ENCODE measurements around the gene LGALS3. TPM values are rescaled to one million over a fixed set of nuclear protein-coding genes. Genes with fewer than 3 reads are reported as not detected.

The LGALS3 gene
- total RNA-seq, 1 donor from 2014 or later: 351 TPM

DNA sequence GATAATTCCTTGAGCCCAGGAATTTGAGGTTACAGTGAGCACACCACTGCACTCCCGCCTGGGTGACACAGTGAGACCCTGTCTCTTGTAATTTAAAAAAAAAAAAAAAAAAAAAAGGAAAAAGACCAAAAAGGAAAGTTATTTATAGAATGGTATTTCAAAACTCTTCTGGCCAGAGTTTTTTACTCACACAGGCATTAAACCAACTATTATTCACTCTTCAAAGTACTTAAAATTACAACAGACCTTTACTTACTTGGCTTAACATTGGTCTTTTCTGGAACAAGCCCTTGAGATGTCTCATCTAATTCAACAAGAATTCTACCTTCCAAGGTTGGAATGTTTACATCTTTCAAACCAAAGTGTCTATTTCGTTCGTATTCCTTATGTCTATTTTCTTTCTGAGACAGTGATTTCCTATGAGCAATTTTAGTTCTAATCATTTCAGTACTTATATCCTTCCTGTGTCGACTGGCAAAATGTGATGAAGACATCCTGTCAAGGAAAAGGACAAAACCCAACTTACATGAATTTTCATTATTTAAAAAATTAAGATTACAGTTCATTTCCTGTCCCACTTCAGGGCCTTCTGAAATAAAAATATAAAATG, 59.7 kb downstream of the LGALS3 start:
- no peak for DNase-seq
- no peaks in the 10 kb centered on the region for H3K9me3 ChIP-seq
- no peaks in the 10 kb centered on the region for H3K27me3 ChIP-seq
- TF ChIP-seq, protein P1, sequence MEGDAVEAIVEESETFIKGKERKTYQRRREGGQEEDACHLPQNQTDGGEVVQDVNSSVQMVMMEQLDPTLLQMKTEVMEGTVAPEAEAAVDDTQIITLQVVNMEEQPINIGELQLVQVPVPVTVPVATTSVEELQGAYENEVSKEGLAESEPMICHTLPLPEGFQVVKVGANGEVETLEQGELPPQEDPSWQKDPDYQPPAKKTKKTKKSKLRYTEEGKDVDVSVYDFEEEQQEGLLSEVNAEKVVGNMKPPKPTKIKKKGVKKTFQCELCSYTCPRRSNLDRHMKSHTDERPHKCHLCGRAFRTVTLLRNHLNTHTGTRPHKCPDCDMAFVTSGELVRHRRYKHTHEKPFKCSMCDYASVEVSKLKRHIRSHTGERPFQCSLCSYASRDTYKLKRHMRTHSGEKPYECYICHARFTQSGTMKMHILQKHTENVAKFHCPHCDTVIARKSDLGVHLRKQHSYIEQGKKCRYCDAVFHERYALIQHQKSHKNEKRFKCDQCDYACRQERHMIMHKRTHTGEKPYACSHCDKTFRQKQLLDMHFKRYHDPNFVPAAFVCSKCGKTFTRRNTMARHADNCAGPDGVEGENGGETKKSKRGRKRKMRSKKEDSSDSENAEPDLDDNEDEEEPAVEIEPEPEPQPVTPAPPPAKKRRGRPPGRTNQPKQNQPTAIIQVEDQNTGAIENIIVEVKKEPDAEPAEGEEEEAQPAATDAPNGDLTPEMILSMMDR (IDR thresholded peaks at IDR 0.05): no peak
- H3K4me1 ChIP-seq: no peaks in the 10 kb centered on the region
- intact Hi-C loops (cut with DNase I): no loop called here
- no peak for ATAC-seq
- H3K36me3 ChIP-seq: no peaks in the 10 kb centered on the region
- H3K4me3 ChIP-seq: no peak overlapping the region
- H3K27ac ChIP-seq: no peak overlapping the region

DNA sequence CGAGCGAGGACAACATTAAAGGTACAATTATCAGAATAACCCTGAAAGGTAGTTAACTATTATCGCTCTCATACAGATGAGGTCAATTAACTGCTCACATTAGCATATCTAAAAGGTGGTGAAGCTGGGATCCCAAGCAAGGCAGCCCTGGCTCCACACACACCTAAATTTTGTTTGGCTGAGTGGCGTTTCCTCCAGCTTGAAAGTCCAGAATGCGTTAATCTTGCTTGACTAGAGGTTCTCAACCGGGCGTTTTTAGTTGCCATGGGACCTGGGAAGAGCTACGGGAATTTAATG, 61.8 kb downstream of the LGALS3 start:
- no peak for ATAC-seq
- Histone ChIP-seq H3K36me3 (no peaks in the 10 kb centered on the region), H3K4me1 (no peaks in the 10 kb centered on the region), H3K4me3 (peak overlapping the region; percentile 65), H3K27me3 (no peaks in the 10 kb centered on the region), H3K9me3 (no peaks in the 10 kb centered on the region), H3K27ac (no peak overlapping the region)
- intact Hi-C loops (cut with DNase I): no loop called here
- TF ChIP-seq, protein P1 (IDR thresholded peaks at IDR 0.05): no peak
- no peak for DNase-seq

DNA sequence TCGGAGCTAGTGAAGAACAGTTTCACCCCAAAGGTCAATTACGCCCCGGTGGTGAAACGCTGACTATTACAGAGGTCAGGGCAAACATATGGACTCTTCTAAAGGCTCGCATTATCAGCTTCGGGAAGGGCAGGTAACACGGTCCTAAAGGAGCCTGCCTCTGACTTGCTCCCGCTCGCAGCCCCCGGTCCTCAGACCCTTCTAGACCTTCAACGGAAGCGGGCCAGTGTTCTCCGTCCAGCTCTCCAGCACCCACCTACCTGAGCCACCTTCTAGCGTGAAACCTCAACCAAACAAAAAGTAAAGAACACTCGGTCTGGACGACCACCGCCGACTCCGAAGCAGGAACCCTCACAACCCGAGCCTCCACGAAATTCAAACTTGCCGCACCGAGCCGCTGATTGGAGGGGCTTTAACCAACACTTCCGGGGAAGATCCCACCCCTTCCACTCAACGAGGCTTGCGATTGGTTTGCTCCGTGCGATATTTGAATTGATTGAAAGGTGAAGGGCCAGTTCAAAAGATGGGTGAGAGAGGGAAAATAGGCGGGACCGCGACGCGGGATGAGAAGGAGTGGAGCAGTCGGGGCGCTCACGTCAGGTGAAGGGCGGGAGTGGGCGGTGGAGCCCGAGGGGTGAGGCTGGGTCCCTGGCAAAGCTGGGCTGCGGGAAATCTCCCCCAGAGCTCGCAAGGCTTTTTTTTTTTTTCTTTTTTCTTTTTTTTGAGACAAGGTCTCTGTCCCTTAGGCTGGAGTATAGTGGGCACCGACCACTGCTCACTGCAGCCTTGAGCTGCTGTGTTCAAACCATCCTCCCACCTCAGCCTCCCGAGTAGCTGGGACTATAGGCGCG, 62.4 kb downstream of the LGALS3 start, which contains the start of gene DLGAP5:
DLGAP5 (minus strand) TSS at position 383 of the 851 bp plus-strand sequence. CDS start 2,406 bp downstream, outside the sequence.
- Histone ChIP-seq H3K9me3 (no peaks in the 10 kb centered on the region), H3K27me3 (no peaks in the 10 kb centered on the region), H3K4me1 (no peaks in the 10 kb centered on the region), H3K4me3 (peak within 1 kb of the TSS; percentile 65), H3K27ac (peak within 1 kb of the TSS; percentile 63), H3K36me3 (no peaks in the 10 kb centered on the region)
- TF ChIP-seq, protein P1 (IDR thresholded peaks at IDR 0.05): no peak
- intact Hi-C loops (cut with DNase I): no loop called here
- ATAC-seq (peak; percentile 99), DNase-seq (peak; percentile 94)

DNA sequence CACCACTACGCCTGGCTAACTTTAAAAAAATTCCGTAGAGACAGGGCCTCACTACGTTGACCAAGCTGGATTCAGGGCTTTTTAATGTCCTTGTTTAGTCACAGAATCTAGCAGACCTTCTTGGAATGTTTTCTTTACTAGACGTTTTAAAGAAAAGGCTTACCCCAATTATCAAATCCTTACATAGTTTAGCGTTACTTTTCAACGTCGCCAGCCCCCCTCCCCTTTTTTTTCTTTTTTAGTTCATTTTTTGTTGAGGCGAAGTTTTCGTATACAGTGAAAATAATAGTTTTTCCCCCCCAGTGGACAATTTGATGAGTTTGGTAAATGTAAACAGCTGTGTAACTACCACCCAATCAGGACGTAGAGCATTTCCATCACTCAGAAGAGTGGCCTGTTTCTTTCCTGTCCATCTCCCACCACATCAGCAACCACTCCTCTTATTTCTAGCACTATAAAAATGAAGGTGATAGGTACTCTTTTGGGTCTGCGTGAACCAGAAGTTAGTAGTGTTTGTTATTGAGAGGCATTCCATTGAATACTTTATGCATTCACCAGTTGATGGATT, 63.1 kb downstream of the LGALS3 start:
- DNase-seq (no peak), ATAC-seq (no peak)
- no peaks in the 10 kb centered on the region for H3K36me3 ChIP-seq
- intact Hi-C loops (cut with DNase I): no loop called here
- H3K27ac ChIP-seq: peak overlapping the region; percentile 63
- no peaks in the 10 kb centered on the region for H3K4me1 ChIP-seq
- TF ChIP-seq, protein P1 (IDR thresholded peaks at IDR 0.05): no peak
- no peaks in the 10 kb centered on the region for H3K9me3 ChIP-seq
- H3K27me3 ChIP-seq: no peaks in the 10 kb centered on the region
- peak overlapping the region; percentile 65 for H3K4me3 ChIP-seq

DNA sequence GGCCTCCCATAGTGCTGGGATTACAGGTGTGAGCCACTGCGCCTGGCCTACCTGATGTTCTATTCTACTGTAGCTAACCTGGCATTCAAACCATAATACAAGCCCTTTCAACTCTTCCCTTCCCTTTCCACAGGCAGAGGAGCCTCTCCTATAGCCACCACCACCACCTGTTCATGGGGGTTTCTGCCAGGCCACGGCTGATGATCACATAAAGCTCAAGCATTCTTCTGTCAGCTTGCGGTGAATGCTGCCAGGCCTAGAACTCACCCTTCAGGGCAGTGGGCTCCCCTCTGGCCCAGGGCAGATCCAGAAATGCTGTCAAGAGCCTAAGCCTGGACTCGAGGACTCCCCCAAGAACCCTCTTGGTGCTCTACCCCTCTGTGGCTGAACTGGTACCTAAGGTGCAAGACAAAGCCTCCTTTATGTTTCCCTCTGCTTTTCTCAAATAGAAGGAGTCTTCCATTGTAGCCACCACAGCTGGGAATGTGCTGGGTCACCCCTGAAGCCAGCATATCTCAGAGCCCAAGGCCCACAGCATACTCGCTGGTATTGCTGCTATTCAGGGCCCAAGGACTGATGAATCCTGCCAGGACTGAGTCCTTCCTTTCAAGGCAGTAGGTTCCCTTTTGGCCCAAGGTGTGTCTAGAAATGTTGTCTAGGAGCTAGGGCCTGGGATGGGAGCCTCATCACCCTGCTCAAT, 65.8 kb downstream of the LGALS3 start:
- H3K9me3 ChIP-seq: no peaks in the 10 kb centered on the region
- H3K27ac ChIP-seq: no peak overlapping the region
- no peak overlapping the region for H3K4me3 ChIP-seq
- TF ChIP-seq, protein P1 (IDR thresholded peaks at IDR 0.05): no peak
- no peaks in the 10 kb centered on the region for H3K4me1 ChIP-seq
- DNase-seq (no peak), ATAC-seq (no peak)
- intact Hi-C loops (cut with DNase I): no loop called here
- no peaks in the 10 kb centered on the region for H3K27me3 ChIP-seq
- H3K36me3 ChIP-seq: no peaks in the 10 kb centered on the region

Other genes with a start within 250 kb of the LGALS3 start
- gene GCH1, start 226.4 kb upstream of the LGALS3 start, total RNA-seq: 14.3 TPM
- gene WDHD1, start 102.2 kb upstream of the LGALS3 start, total RNA-seq: 3.5 TPM
- gene SOCS4, start 102.0 kb upstream of the LGALS3 start, total RNA-seq: 23.8 TPM
- 72.5 TPM for gene MAPK1IP1L, start 77.6 kb upstream of the LGALS3 start, total RNA-seq
- gene DLGAP5, start 62.3 kb downstream of the LGALS3 start, total RNA-seq: 0.52 TPM
- 29.2 TPM for gene FBXO34, start 142.2 kb downstream of the LGALS3 start, total RNA-seq

Data from upper lobe of right lung (tissue), 1 donor.